GM18951 (cell line): Measurements from ENCODE around the gene VILL.

ENCODE experiments used
- POLR2A ChIP-seq: IDR thresholded peaks from 4 replicates; pipeline ENCODE4 v1.6.1; 2011; ENCODE audit warnings: mild to moderate bottlenecking; ENCODE audit not compliant: insufficient read length, insufficient read depth; ENCODE audit errors: extremely low read depth
- in situ Hi-C: fragments of 300-500 bp; cut with MboI; formaldehyde crosslinking; loops from one replicate; pipeline ENCODE4 v1.12.0; 2022; ENCODE audit warnings: low sequenced_read_pairs, mixed read lengths, inconsistent platforms; ENCODE audit not compliant: unreplicated experiment

The VILL gene

DNA sequence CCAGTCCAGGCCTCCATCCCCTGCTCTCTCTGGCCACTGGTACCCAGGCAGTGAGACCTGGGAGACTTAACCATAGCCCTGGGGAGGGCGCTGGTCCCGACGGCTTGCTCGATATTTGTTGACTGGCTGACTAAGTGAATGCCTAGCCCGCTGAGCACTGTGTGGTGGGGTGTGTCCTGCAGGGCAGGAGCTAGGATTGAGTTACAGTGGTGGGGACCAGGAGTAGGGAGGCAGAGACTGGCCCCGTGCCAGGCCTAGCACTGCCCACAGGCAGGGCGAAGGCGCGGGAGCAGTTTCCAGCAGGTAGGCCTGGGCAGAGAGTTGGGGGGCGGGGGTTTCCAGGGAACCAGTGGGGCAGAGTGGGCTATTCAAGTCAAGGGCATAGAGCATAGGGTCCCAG is at the start of gene VILL:
Gene VILL, plus strand, starts transcription at position 260 of the 400 bp plus-strand sequence. CDS start 2,887 bp downstream, outside the sequence.
- TF ChIP-seq POLR2A, result no peak
- in situ Hi-C loops, result no loop called here

DNA sequence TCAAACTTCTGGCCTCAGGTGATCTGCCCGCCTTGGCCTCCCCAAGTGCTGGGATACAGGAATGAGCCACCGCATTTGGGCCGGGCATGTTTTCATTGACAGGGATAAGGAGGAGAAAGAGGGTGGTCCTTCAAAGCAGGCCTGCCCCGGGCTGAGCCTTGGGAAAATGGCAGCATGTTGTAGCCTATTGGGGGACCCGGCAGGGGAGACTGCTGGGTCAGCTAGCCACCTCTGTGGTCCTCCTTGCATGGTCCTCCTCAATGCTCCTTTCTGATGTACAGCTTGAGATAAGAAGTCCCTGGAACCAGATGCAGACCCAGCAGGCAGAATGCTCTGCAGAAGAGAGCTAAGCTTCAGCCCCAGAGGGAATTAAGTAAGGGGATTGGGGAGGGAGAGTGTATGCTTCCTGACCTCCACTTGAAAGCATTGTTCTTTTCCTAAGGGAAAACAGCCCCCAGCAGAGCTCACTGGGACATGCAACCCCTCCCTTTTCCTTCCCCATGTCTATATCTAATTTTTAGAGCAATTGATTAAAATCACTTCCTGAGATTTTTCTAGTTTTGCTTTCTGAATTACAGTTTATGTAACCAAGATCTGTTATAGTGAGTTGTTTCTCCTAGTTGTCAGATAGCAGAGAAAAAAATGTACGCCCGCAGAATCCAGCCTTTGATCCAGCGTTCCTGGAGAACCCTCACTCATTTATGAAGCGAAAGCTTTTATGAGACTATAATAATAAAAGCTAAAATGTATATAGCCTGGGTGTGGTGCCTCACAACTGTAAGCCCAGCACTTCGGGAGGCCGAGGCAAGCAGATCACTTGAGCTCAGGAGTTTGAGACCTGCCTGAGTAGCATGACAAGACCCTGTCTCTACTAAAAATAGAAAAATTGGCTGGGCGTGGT is 48.7 kb upstream of the VILL start:
- in situ Hi-C loops, result no loop called here
- TF ChIP-seq POLR2A, result no peak

DNA sequence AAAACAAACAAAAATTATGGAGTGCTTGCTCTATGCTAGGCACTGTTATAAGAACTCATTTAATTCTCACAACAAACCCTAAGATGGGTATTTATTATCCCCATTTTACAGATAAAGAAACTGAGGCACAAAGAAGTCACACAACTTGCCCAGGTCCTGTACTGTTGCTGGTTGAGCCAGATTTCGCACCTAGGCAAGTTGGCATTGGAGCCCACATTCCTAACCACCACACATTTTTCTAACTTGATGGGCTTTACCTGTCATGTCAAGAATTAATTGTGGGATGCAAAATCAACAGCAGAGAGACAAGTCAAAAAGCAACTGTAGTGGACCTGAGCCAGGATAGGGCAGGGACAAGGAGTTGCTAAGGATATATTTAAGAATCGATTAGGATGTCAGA is 47.9 kb upstream of the VILL start:
- TF ChIP-seq POLR2A, result no peak
- in situ Hi-C loops, result no loop called here

DNA sequence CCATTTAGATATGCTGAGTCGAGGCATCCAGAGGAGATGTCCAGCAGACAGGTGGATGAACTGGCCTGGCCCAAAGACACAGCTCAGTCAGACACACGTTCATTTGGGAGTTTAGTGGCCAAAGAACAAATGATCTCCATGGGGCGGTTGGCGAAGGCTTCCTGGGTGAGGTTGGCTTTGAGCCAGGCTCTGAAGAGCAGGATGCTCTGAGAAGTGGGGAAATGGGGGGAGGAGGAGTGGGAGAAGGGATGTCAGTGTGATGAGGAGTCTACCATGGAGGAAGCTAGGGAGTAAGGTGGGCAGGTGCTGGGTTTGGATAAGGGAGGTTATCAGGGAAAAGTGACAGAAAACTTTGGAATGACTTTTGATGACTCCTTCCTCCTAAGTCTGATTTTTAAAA is 47.5 kb upstream of the VILL start:
- in situ Hi-C loops, result no loop called here
- no peak for TF ChIP-seq POLR2A

DNA sequence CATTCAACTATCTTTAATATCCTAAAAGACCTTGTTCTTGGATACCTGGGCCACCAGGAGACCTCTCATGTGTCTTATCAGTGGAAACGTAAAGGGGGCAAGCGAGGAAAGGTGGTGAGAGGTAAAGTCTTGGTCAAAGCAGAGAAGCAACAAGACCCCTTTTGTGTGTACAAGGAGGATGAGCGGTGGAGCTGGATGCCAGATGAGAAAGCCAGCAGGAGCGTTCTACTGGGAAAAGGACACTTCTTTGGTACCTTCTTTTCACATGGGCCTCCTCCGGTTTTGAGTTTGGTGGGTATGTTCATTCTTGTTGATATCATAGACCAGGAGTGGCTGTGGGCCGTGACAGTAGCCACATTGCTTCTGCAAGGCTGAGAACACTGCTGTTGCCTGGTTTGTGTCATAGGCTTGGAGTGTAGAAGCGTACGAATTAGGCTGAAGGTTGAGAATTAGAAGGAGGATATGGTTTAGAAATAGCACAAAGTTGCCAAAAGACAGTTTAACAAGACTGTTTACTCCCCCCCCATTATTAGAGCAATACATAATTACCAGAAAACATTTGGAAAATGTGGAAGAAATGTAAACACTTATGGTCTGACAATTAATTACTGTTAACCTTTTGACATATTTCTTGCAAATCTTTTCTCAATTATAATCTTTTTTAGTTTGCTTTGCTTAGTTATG is 46.8 kb upstream of the VILL start:
- TF ChIP-seq POLR2A, result no peak
- in situ Hi-C loops, result no loop called here

DNA sequence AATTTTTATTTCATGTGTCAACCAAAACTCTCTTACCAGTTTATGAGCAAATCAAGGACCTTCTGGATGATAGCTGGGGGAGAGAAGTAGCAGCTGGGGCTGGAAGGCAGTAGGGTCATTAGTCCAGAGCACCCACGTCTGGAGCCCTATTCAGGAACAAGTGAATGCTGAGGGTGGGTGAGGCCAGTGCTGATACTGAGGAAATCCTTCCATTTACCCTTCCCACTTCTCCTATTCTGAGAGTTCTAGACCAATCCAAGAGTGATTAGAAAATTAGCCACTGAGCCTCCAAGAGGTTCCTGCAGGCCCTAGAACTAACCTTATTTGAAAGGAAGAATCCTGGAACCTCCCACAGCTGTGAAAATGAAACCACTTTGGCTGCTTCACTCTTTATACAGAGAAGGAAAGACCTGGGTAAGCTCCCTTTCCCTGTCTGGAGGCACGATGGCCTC is 46.2 kb upstream of the VILL start:
- TF ChIP-seq POLR2A, result no peak
- in situ Hi-C loops, result no loop called here

DNA sequence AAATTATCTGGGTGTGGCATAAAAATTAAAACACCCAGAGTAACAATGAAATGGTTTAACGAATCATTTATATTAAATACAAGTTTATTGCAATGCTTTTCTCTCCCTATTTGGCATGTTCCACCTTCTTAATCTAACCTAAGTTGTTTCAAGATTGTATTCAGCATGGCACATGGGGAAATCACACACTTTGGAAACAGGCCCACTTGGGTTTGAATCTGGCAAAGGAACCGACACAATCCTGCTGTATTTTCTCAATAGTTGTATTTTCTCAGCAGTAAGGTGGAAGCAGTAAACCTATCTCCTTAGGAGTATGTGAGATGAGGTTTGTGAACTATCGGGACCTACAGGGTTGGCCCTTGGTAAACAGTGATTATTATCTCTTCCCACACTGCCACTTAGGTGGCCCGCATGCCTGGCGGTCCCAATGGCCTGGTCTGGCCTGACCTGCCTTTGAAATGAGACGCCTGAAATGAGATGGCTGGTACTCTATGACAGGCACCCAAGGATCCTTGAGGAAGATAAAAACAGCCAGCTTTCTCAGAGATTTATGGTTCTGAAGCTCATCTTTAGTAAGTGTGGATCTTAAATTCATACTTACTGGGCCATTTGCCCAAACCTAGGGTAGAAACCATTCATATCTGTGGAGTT is 45.3 kb upstream of the VILL start:
- no peak for TF ChIP-seq POLR2A

DNA sequence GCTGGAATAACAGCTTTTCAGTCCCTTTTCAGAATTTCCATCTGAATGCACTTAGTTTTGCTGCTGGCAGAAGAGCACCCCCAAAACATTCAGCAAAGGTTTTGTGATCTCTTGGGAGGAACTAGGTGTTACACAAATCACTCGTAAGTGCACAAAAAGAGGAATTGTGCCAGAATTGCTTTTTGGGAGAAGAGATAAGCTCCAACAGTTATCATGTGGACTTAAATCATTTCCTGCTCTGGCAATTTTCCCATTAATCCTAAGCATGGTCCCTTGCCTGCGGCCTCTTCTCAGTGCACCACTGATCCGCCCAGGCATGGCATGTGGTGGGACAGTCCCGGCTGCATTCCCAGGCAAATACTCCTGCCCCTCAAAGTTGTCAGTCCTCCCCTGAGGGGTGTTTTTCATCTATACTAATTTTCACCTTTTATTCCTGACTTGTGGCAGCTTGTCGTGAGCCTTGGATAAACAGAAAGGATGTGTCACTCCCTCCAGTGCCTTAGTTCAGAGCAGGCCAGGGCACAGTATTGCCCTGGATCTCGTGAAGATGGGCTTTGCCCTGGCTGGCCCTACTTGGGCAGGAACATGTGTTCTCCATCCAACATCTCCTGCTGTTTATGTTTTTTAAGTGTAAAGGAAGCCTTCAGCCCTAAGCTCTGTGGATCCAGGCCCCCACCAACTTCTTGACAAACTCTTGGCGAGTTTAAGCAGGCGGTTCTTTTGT is 44.6 kb upstream of the VILL start:
- no peak for TF ChIP-seq POLR2A
- in situ Hi-C loops, result no loop called here

More for the DNA sequence above, 45.3 kb upstream of the VILL start:
- in situ Hi-C loops, result no loop called here

DNA sequence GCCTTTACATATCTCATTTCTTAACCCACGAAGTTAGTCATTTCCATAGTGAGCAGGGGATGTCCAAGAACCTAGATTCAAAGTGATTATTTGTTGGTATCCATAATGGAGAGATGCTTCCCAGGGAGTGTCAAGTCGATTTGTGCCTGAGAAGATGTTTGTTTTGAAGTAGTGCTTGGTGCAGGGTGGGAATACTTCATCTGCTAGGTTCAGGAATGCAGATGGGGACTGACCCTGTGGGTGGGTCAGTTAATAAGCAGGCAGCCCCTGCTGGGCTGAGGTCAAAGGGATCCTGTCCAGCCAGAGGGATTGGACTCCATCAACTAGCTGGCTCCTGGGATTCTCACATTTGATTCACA is 44.1 kb upstream of the VILL start:
- in situ Hi-C loops, result no loop called here
- TF ChIP-seq POLR2A, result no peak

DNA sequence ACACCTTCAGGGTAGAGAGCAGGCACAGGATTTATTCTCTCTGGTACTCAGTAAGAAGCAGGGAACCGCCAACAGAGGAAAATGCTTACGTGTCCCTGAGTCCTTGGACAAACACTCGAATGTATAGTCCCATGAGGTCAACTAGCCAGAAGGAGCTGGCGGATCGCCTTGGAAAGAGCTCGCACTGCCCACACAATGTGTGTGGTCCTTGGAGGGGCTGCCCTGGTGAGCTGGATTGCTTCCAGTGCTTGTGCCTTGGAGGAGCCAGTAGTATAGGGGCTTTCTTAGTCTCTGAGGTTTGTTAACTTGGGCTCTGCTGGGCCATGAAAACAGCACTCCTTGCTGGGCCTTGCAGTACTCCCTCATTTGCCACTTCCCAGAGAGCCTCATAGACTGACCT is 40.7 kb upstream of the VILL start:
- in situ Hi-C loops, result no loop called here
- TF ChIP-seq POLR2A, result no peak

DNA sequence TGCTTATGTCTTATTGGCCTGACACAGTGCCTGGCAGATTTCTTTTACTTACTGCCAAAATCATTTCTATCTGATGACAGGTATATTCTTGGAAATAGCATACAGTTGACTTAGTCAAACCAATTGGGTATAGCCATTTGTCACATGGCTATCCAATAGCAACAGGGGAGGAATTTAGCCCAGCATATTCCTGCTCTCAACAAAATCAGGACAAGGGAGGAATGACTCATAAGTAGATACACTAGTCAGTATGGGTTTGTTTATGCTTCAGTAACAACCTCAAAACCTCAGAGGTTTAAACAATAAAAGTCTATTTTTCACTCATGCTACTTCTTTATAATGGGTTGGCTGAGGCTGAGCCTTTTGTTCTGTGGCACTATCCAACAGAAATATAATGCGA is 38.0 kb upstream of the VILL start:
- in situ Hi-C loops, result no loop called here
- no peak for TF ChIP-seq POLR2A

DNA sequence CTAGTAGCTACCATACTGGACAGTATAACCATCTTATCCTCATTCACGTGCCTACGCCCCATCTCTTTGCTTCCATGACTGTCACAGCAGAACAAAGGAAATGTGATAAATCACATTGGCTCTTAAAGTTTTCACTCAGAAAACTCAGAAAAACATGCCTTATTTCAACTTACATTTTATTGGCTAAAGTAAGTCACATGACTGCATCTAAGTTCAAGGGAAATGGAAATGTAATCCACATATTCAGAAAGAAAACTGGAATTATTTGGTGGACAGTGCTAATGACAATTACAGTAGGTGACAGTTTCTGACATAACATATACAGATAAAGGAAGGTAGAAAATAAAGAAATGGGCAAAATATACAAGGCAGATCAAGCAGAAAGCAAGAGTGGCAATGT is 37.4 kb upstream of the VILL start:
- in situ Hi-C loops, result no loop called here
- no peak for TF ChIP-seq POLR2A

DNA sequence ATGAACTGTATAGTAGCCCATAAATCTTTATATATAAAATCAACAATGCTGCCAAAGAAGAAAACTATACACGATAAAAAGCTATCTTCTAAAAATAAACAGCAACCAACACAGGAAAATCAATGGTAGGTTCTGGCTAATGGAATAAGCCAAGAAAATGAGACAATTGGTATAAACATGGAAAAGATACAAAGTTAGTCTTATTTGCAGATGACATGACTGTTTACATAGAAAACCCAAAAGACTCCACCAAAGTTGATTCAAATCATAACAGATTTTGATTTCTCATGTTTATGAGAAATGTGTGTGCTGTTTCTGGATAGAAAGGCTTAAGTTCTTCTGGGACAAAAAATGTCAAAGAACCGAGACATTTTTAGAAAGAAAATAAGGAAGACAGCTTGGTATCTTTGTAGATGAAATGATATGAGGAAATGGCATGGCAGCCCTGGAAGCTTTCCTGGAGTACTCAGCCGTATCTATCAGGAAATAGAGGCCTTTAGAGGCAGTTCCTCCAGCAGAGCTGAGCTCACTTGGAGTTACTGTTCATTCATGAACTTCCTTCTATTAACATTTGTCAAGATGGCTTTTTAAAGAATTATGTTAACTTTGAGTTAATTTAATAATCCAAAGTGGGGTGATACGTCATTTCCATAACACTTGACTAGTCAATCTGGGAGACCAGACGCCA is 36.7 kb upstream of the VILL start:
- in situ Hi-C loops, result no loop called here
- TF ChIP-seq POLR2A, result no peak

DNA sequence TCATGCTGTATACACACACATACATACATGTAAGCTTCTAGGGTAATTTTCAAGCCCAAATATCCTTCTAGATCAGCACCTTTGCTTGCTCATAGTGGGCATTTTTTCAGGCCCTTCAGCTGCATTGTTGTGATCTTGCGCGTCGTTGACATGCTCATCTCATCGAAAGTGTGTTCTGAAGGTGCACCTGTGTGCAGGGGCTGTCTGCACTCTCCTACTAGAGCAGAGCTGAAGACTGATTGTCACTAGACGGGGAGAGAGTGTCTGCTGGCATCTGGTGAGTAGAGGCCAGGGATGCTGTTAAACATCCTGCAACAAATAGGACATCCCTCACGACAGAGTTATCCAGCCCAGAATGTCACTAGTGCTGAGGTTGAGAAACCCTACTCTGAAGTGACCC is 35.7 kb upstream of the VILL start:
- no peak for TF ChIP-seq POLR2A
- in situ Hi-C loops, result no loop called here
